ENCODE measurements around the gene SYNE2. TPM values are rescaled to one million over a fixed set of nuclear protein-coding genes. Genes with fewer than 3 reads are reported as not detected.

SYNE2 gene
- total and polyA plus RNA-seq, 4 experiments from 2014 or later, result 14.2 to 280 (median 189) TPM

- Mint-ChIP-seq H3K4me1 (peaks cover 3 to 6% (median 4%) of the 10 kb centered on the region in 4 donors), H3K36me3 (peaks cover 0 to 3% of the 10 kb centered on the region in 2 donors), H3K9me3 (no peaks in the 10 kb centered on the region), H3K27ac (no peak overlapping the region), H3K27me3 (peaks cover 0 to 2% of the 10 kb centered on the region in 2 donors), H3K4me3 (no peak overlapping the region)
- ChIA-PET CTCF (ENCODE audit: partially characterized antibody) (interaction anchor here (1.0 to 1.5 kb wide), 3 partner anchors 15 to 135 kb away, joined by 3 read pairs; no protein-coding TSS in a partner anchor), POLR2A (ENCODE audit: partially characterized antibody) (interaction anchor here (0.6 kb wide), 2 partner anchors 20 to 396 kb away, joined by 3 read pairs; no protein-coding TSS in a partner anchor)
- H3K9me3 ChIP-seq (ENCODE audit: control insufficient read depth in 1 of 2, low read length in 2 of 2), result no peaks in the 10 kb centered on the region
- H3K36me3 ChIP-seq (ENCODE audit: insufficient read depth, low read length), result no peaks in the 10 kb centered on the region
- H3K27ac ChIP-seq (ENCODE audit: low read depth, low read length), result no peak overlapping the region
- no peak overlapping the region for H3K4me3 ChIP-seq (ENCODE audit: low read length in 2 of 2)
- intact Hi-C loops (cut with micrococcal nuclease), result no loop called here
- H3K27me3 ChIP-seq (ENCODE audit: insufficient read depth, low read length), result no peaks in the 10 kb centered on the region
- no peak for DNase-seq
- peaks cover 13% of the 10 kb centered on the region for H3K4me1 ChIP-seq (ENCODE audit: insufficient read depth, low read length)
These were observed 3.9 kb upstream of the SYNE2 start for GRCh38 chr14:63848890-63849289.

GRCh38 chr14:63852271-63852816 lies 460 bp upstream of the SYNE2 start:
- DNase-seq, result no peak
- ChIA-PET CTCF (ENCODE audit: partially characterized antibody) (interaction anchor here (0.7 to 4.5 kb wide), 20 partner anchors 11 to 143 kb away, joined by 3 to 23 read pairs (median 4); no protein-coding TSS in a partner anchor), POLR2A (ENCODE audit: partially characterized antibody) (interaction anchor here (0.9 to 7.6 kb wide), 17 partner anchors 13 to 201 kb away, joined by 3 to 202 read pairs (median 5); no protein-coding TSS in a partner anchor)
- Mint-ChIP-seq H3K27me3 (peaks cover 0 to 3% of the 10 kb centered on the region in 2 donors), H3K4me1 (peaks cover 23 to 41% (median 32%) of the 10 kb centered on the region in 4 donors), H3K4me3 (peak overlapping the region; percentile 74 to 99 (median 84)), H3K9me3 (no peaks in the 10 kb centered on the region), H3K36me3 (peaks cover 0 to 12% of the 10 kb centered on the region in 2 donors), H3K27ac (peak overlapping the region; percentile 38 to 93 (median 81))
- intact Hi-C loops (cut with micrococcal nuclease), result loop anchor here (2.0 to 10.0 kb wide), 5 partner anchors 35 to 650 kb away; partner anchors contain the start of genes PPP2R5E, SGPP1 and ZBTB25
- peak overlapping the region; percentile 79 for H3K27ac ChIP-seq (ENCODE audit: low read depth, low read length)
- H3K9me3 ChIP-seq (ENCODE audit: control insufficient read depth in 1 of 2, low read length in 2 of 2), result no peaks in the 10 kb centered on the region
- H3K4me1 ChIP-seq (ENCODE audit: insufficient read depth, low read length), result peaks cover 36% of the 10 kb centered on the region
- H3K36me3 ChIP-seq (ENCODE audit: insufficient read depth, low read length), result no peaks in the 10 kb centered on the region
- peak overlapping the region; percentile 55 to 68 for H3K4me3 ChIP-seq (ENCODE audit: low read length in 2 of 2)
- no peaks in the 10 kb centered on the region for H3K27me3 ChIP-seq (ENCODE audit: insufficient read depth, low read length)

- Histone ChIP-seq H3K27me3 (ENCODE audit: insufficient read depth, low read length) (no peaks in the 10 kb centered on the region), H3K4me3 (ENCODE audit: low read length in 2 of 2) (peak overlapping the region; percentile 68 to 72), H3K4me1 (ENCODE audit: insufficient read depth, low read length) (peaks cover 49% of the 10 kb centered on the region), H3K9me3 (ENCODE audit: control insufficient read depth in 1 of 2, low read length in 2 of 2) (no peaks in the 10 kb centered on the region), H3K27ac (ENCODE audit: low read depth, low read length) (peak overlapping the region; percentile 79), H3K36me3 (ENCODE audit: insufficient read depth, low read length) (no peaks in the 10 kb centered on the region)
- ChIA-PET CTCF (ENCODE audit: partially characterized antibody) (interaction anchor here (1.0 to 4.5 kb wide), 12 partner anchors 10 to 105 kb away, joined by 3 to 23 read pairs (median 8); no protein-coding TSS in a partner anchor), POLR2A (ENCODE audit: partially characterized antibody) (interaction anchor here (0.7 to 7.6 kb wide), 18 partner anchors 8 to 394 kb away, joined by 3 to 202 read pairs (median 5); no protein-coding TSS in a partner anchor)
- H3K27me3 Mint-ChIP-seq, result peaks cover 0 to 3% of the 10 kb centered on the region in 2 donors
- H3K4me1 Mint-ChIP-seq, result peaks cover 29 to 51% (median 43%) of the 10 kb centered on the region in 4 donors
- DNase-seq, result peak; percentile 56 to 80 (median 62)
- peaks cover 0 to 3% (median 0%) of the 10 kb centered on the region in 8 donors for H3K9me3 Mint-ChIP-seq
- intact Hi-C loops (cut with micrococcal nuclease), result loop anchor here (1.0 to 10.0 kb wide), 9 partner anchors 10 to 649 kb away; partner anchors contain the start of genes PPP2R5E, SGPP1 and ZBTB25
- peaks cover 5 to 17% of the 10 kb centered on the region in 2 donors for H3K36me3 Mint-ChIP-seq
- peak overlapping the region; percentile 93 to 98 (median 97) for H3K27ac Mint-ChIP-seq
- H3K4me3 Mint-ChIP-seq, result peak overlapping the region; percentile 97 to 99 (median 99)
These were observed 1.1 kb downstream of the SYNE2 start for GRCh38 chr14:63853831-63854293.

- peak overlapping the region; percentile 68 to 72 for H3K4me3 ChIP-seq (ENCODE audit: low read length in 2 of 2)
- H3K4me1 Mint-ChIP-seq, result peaks cover 30 to 56% (median 45%) of the 10 kb centered on the region in 4 donors
- H3K27me3 Mint-ChIP-seq, result peaks cover 0 to 3% of the 10 kb centered on the region in 2 donors
- peaks cover 0 to 3% (median 0%) of the 10 kb centered on the region in 8 donors for H3K9me3 Mint-ChIP-seq
- CTCF ChIA-PET (ENCODE audit: partially characterized antibody), result interaction anchor here (0.9 to 4.5 kb wide), 11 partner anchors 9 to 104 kb away, joined by 3 to 23 read pairs (median 5); no protein-coding TSS in a partner anchor
- intact Hi-C loops (cut with micrococcal nuclease), result loop anchor here (1.0 to 10.0 kb wide), 7 partner anchors 14 to 310 kb away; partner anchors contain the start of genes PPP2R5E and SGPP1
- H3K4me3 Mint-ChIP-seq, result peak overlapping the region; percentile 97 to 99 (median 99)
- no peaks in the 10 kb centered on the region for H3K27me3 ChIP-seq (ENCODE audit: insufficient read depth, low read length)
- peak overlapping the region; percentile 79 for H3K27ac ChIP-seq (ENCODE audit: low read depth, low read length)
- peaks cover 53% of the 10 kb centered on the region for H3K4me1 ChIP-seq (ENCODE audit: insufficient read depth, low read length)
- peaks cover 5 to 17% of the 10 kb centered on the region in 2 donors for H3K36me3 Mint-ChIP-seq
- H3K36me3 ChIP-seq (ENCODE audit: insufficient read depth, low read length), result no peaks in the 10 kb centered on the region
- no peak for DNase-seq
- H3K27ac Mint-ChIP-seq, result peak overlapping the region; percentile 93 to 98 (median 97)
- POLR2A ChIA-PET (ENCODE audit: partially characterized antibody), result interaction anchor here (1.0 to 7.6 kb wide), 16 partner anchors 11 to 340 kb away, joined by 3 to 202 read pairs (median 5); no protein-coding TSS in a partner anchor
- no peaks in the 10 kb centered on the region for H3K9me3 ChIP-seq (ENCODE audit: control insufficient read depth in 1 of 2, low read length in 2 of 2)
These were observed 1.5 kb downstream of the SYNE2 start for GRCh38 chr14:63854330-63854729.

GRCh38 chr14:63855281-63855680 lies 2.5 kb downstream of the SYNE2 start:
- ChIA-PET POLR2A (ENCODE audit: partially characterized antibody) (interaction anchor here (1.0 to 7.6 kb wide), 10 partner anchors 10 to 213 kb away, joined by 3 to 202 read pairs (median 6); partner anchors contain the start of gene WDR89), CTCF (ENCODE audit: partially characterized antibody) (interaction anchor here (0.7 to 2.8 kb wide), 5 partner anchors 9 to 85 kb away, joined by 3 to 20 read pairs (median 6); no protein-coding TSS in a partner anchor)
- peak overlapping the region; percentile 52 to 84 (median 80) for H3K4me3 Mint-ChIP-seq
- peak overlapping the region; percentile 38 for H3K27ac ChIP-seq (ENCODE audit: low read depth, low read length)
- H3K4me1 ChIP-seq (ENCODE audit: insufficient read depth, low read length), result peaks cover 63% of the 10 kb centered on the region
- DNase-seq, result no peak
- peaks cover 36 to 64% (median 52%) of the 10 kb centered on the region in 4 donors for H3K4me1 Mint-ChIP-seq
- H3K36me3 Mint-ChIP-seq, result peaks cover 5 to 22% of the 10 kb centered on the region in 2 donors
- H3K27me3 ChIP-seq (ENCODE audit: insufficient read depth, low read length), result no peaks in the 10 kb centered on the region
- no peaks in the 10 kb centered on the region for H3K36me3 ChIP-seq (ENCODE audit: insufficient read depth, low read length)
- H3K27ac Mint-ChIP-seq, result peak overlapping the region; percentile 73 to 94 (median 89)
- H3K4me3 ChIP-seq (ENCODE audit: low read length in 2 of 2), result peak overlapping the region; percentile 20 to 43
- no peaks in the 10 kb centered on the region for H3K9me3 ChIP-seq (ENCODE audit: control insufficient read depth in 1 of 2, low read length in 2 of 2)
- intact Hi-C loops (cut with micrococcal nuclease), result loop anchor here (2.0 to 10.0 kb wide), 3 partner anchors 14 to 310 kb away; partner anchors contain the start of gene PPP2R5E
- peaks cover 0 to 3% (median 0%) of the 10 kb centered on the region in 8 donors for H3K9me3 Mint-ChIP-seq
- H3K27me3 Mint-ChIP-seq, result peaks cover 0 to 3% of the 10 kb centered on the region in 2 donors

- H3K4me3 ChIP-seq (ENCODE audit: low read length in 2 of 2), result peak overlapping the region in 1 of 2 donors; percentile 7
- H3K27me3 Mint-ChIP-seq, result peaks cover 0 to 3% of the 10 kb centered on the region in 2 donors
- H3K4me1 ChIP-seq (ENCODE audit: insufficient read depth, low read length), result peaks cover 81% of the 10 kb centered on the region
- POLR2A ChIA-PET (ENCODE audit: partially characterized antibody), result interaction anchor here (0.7 to 7.6 kb wide), 6 partner anchors 7 to 83 kb away, joined by 3 to 202 read pairs (median 4); no protein-coding TSS in a partner anchor
- H3K36me3 ChIP-seq (ENCODE audit: insufficient read depth, low read length), result no peaks in the 10 kb centered on the region
- CTCF ChIA-PET (ENCODE audit: partially characterized antibody), result interaction anchor here (0.9 kb wide), 1 partner anchor 83 kb away, joined by 3 read pairs; no protein-coding TSS in a partner anchor
- H3K27ac ChIP-seq (ENCODE audit: low read depth, low read length), result peak overlapping the region; percentile 36
- peaks cover 5 to 22% of the 10 kb centered on the region in 2 donors for H3K36me3 Mint-ChIP-seq
- intact Hi-C loops (cut with micrococcal nuclease), result loop anchor here (10.0 kb wide), 1 partner anchor 313 kb away; the partner anchor contains the start of gene PPP2R5E
- H3K9me3 ChIP-seq (ENCODE audit: control insufficient read depth in 1 of 2, low read length in 2 of 2), result no peaks in the 10 kb centered on the region
- peak overlapping the region; percentile 72 to 97 (median 93) for H3K27ac Mint-ChIP-seq
- peak overlapping the region; percentile 47 to 87 (median 79) for H3K4me3 Mint-ChIP-seq
- no peaks in the 10 kb centered on the region for H3K27me3 ChIP-seq (ENCODE audit: insufficient read depth, low read length)
- DNase-seq, result peak; percentile 57 to 83 (median 61)
- H3K4me1 Mint-ChIP-seq, result peaks cover 40 to 77% (median 63%) of the 10 kb centered on the region in 4 donors
- peaks cover 0 to 3% (median 0%) of the 10 kb centered on the region in 8 donors for H3K9me3 Mint-ChIP-seq
These were observed 4.7 kb downstream of the SYNE2 start for GRCh38 chr14:63857466-63858030.
